Caco-2 (cell line): ENCODE results near the gene SOCS1. TPM values are rescaled to one million over a fixed set of nuclear protein-coding genes. Genes with fewer than 3 reads are reported as not detected.

Experiments used
- BruUV-seq: library from RNA; stranded (reverse); fragments of 400-500 nt; replicated peaks from 2 replicates; lab custom pipeline; 2021; lab: Mats Ljungman, UMichigan
- CTCF ChIA-PET: fragments of 300-600 bp; sonication (Branson Sonifier 250); formaldehyde crosslinking; loops from one replicate; lab custom pipeline; 2022; ENCODE audit warnings: antibody characterized with exemption; lab: Charles Lee
- POLR2A ChIA-PET: fragments of 300-600 bp; sonication (Branson Sonifier 250); formaldehyde crosslinking; loops from one replicate; lab custom pipeline; 2022; ENCODE audit warnings: antibody characterized with exemption; lab: Charles Lee
- DNase-seq, 2 experiments: peaks; one replicate each; pipeline versions ENCODE4 v3.0.0 to v3.0.0-alpha.2; 2020 to 2022
- H3K27me3 ChIP-seq: replicated peaks from 2 replicates; pipeline ENCODE4 v1.6.0; 2011; ENCODE audit warnings: low read length; ENCODE audit not compliant: control insufficient read depth, insufficient read depth
- H3K36me3 ChIP-seq: 2 replicates; pipeline ENCODE4 v1.5.1; 2011; ENCODE audit warnings: low read length; ENCODE audit not compliant: control insufficient read depth, insufficient read depth
- H3K4me1 ChIP-seq: fragments of 250-450 bp; sonication (Bioruptor Pico); 2 replicates; pipeline ENCODE4 v1.5.1; 2020; ENCODE audit warnings: mild to moderate bottlenecking
- H3K4me3 ChIP-seq: 2 replicates; pipeline ENCODE4 v1.5.1; 2011; ENCODE audit warnings: low read depth, mild to moderate bottlenecking, control low read depth, low read length
- H3K9me3 ChIP-seq: fragments of 250-450 bp; sonication (Bioruptor Pico); 2 replicates; pipeline ENCODE4 v1.5.1; 2020; ENCODE audit warnings: mild to moderate bottlenecking, moderate library complexity
- H3K27ac Mint-ChIP-seq: one replicate; pipeline ENCODE4 v1.8.0; 2022; ENCODE audit warnings: mixed read lengths; ENCODE audit not compliant: unreplicated experiment
- H3K27me3 Mint-ChIP-seq: one replicate; pipeline ENCODE4 v1.8.0; 2022; ENCODE audit warnings: mixed read lengths; ENCODE audit not compliant: insufficient read depth, unreplicated experiment
- H3K36me3 Mint-ChIP-seq: one replicate; pipeline ENCODE4 v1.8.0; 2022; ENCODE audit warnings: mild to moderate bottlenecking, mixed read lengths; ENCODE audit not compliant: insufficient read depth, unreplicated experiment
- H3K4me1 Mint-ChIP-seq: one replicate; pipeline ENCODE4 v1.8.0; 2022; ENCODE audit warnings: low read depth, mixed read lengths; ENCODE audit not compliant: unreplicated experiment
- H3K4me3 Mint-ChIP-seq: one replicate; pipeline ENCODE4 v1.8.0; 2022; ENCODE audit warnings: mild to moderate bottlenecking, moderate library complexity, mixed read lengths; ENCODE audit not compliant: unreplicated experiment
- H3K9me3 Mint-ChIP-seq: one replicate; pipeline ENCODE4 v1.8.0; 2022; ENCODE audit warnings: mixed read lengths; ENCODE audit not compliant: unreplicated experiment
- intact Hi-C: fragments of 100-400 bp; cut with micrococcal nuclease; formaldehyde crosslinking; loops from one replicate; pipeline ENCODE4 v1.10.0; 2022; ENCODE audit not compliant: unreplicated experiment
- total RNA-seq: library from RNA; stranded (reverse); gene quantifications from 2 replicates; pipeline ENCODE4 v1.2.3, GENCODE V29; 2022
- TF ChIP-seq, protein P1 (sequence below), 2 experiments: fragments of 200-600 bp in 1 of 2; IDR thresholded peaks; 1 replicate in 1 of 2; 2 replicates in 1 of 2; pipeline versions ENCODE4 v1.5.1 to v1.8.0; 2011 to 2022; ENCODE audit warnings: antibody characterized with exemption in 1 of 2, control low read depth in 1 of 2, inconsistent platforms in 1 of 2, low read depth in 1 of 2, low read length in 1 of 2, mild to moderate bottlenecking in 1 of 2, moderate library complexity in 1 of 2; ENCODE audit not compliant: insufficient read depth in 1 of 2, severe bottlenecking in 1 of 2, unreplicated experiment in 1 of 2

The SOCS1 gene
- total RNA-seq, 1 experiment from 2014 or later, result 13.2 TPM

DNA sequence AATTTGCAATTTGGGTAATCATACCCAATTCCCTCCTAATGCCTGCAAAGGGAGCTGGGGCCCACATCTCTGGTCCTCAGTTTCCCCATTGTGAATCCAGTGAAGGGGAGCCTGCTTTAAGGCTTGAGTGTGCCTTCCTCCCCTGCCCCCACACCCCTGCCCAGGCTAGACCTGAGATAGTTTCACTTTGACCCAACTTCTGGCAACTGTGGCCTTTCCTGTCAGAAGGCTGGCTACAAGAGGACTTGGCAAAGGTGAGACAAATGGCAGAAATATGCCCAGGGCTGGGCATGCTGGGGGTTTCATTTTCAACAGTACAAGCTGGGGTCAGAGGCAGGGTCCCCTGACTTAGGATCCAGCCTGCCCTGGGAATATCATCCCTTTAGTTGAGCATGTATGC lies 10.0 kb downstream of the SOCS1 start:
- ChIA-PET CTCF (interaction anchor here (0.6 to 0.7 kb wide), 2 partner anchors 40 to 1222 kb away, joined by 3 to 11 read pairs; no protein-coding TSS in a partner anchor), POLR2A (no interaction called here)
- H3K4me1 ChIP-seq, result no peaks in the 10 kb centered on the region
- no peak overlapping the region for H3K4me3 ChIP-seq
- intact Hi-C loops, result no loop called here
- Mint-ChIP-seq H3K27me3 (no peaks in the 10 kb centered on the region), H3K36me3 (peaks cover 15% of the 10 kb centered on the region), H3K9me3 (no peaks in the 10 kb centered on the region), H3K4me1 (no peaks in the 10 kb centered on the region), H3K4me3 (no peak overlapping the region), H3K27ac (no peak overlapping the region)
- no peaks in the 10 kb centered on the region for H3K9me3 ChIP-seq
- TF ChIP-seq, protein P1, sequence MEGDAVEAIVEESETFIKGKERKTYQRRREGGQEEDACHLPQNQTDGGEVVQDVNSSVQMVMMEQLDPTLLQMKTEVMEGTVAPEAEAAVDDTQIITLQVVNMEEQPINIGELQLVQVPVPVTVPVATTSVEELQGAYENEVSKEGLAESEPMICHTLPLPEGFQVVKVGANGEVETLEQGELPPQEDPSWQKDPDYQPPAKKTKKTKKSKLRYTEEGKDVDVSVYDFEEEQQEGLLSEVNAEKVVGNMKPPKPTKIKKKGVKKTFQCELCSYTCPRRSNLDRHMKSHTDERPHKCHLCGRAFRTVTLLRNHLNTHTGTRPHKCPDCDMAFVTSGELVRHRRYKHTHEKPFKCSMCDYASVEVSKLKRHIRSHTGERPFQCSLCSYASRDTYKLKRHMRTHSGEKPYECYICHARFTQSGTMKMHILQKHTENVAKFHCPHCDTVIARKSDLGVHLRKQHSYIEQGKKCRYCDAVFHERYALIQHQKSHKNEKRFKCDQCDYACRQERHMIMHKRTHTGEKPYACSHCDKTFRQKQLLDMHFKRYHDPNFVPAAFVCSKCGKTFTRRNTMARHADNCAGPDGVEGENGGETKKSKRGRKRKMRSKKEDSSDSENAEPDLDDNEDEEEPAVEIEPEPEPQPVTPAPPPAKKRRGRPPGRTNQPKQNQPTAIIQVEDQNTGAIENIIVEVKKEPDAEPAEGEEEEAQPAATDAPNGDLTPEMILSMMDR (IDR thresholded peaks at IDR 0.05; ENCODE audit: insufficient read depth in 1 of 2, low read depth in 1 of 2, low read length in 1 of 2, severe bottlenecking in 1 of 2, unreplicated experiment in 1 of 2), result no peak
- no peaks in the 10 kb centered on the region for H3K27me3 ChIP-seq
- H3K36me3 ChIP-seq, result no peaks in the 10 kb centered on the region
- no peak for DNase-seq
- BruUV-seq, result no TSS peak

DNA sequence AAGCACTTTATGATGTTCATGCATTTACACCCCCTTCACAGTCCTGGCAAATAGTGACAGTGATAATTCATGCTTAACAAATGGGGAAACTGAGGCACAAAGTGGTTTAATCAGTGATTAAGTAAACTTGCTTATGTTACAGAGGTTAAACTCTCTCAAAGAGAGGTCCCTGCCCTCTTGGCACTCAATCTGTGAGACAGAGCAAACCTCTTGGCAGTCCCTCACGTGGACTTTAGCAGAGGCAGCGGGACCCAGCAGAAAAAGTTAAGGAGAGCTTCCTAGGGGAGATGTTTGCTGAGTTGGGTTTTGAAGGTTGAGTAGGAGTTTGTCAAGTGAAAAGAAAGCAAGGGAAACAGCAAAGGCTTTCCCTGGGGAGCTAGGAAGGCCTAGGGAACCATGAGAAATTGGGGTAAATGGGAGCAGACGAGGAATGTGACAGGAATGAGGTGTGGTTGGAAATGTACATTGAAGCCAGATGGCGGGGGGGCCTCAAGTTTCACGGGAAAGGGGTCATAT lies 10.7 kb downstream of the SOCS1 start:
- Mint-ChIP-seq H3K4me1 (no peaks in the 10 kb centered on the region), H3K9me3 (no peaks in the 10 kb centered on the region), H3K27ac (no peak overlapping the region), H3K4me3 (no peak overlapping the region), H3K36me3 (peaks cover 10% of the 10 kb centered on the region), H3K27me3 (no peaks in the 10 kb centered on the region)
- BruUV-seq, result no TSS peak
- Histone ChIP-seq H3K36me3 (no peaks in the 10 kb centered on the region), H3K4me1 (no peaks in the 10 kb centered on the region), H3K9me3 (no peaks in the 10 kb centered on the region), H3K27me3 (no peaks in the 10 kb centered on the region), H3K4me3 (no peak overlapping the region)
- intact Hi-C loops, result no loop called here
- POLR2A ChIA-PET, result no interaction called here
- TF ChIP-seq, protein P1 (IDR thresholded peaks at IDR 0.05; ENCODE audit: insufficient read depth in 1 of 2, low read depth in 1 of 2, low read length in 1 of 2, severe bottlenecking in 1 of 2, unreplicated experiment in 1 of 2), result no peak
- DNase-seq, result no peak
- CTCF ChIA-PET, result no interaction called here

GRCh38 chr16:11242658-11243057 lies 13.3 kb downstream of the SOCS1 start:
- H3K27ac Mint-ChIP-seq, result no peak overlapping the region
- no peak overlapping the region for H3K4me3 Mint-ChIP-seq
- H3K36me3 Mint-ChIP-seq, result no peaks in the 10 kb centered on the region
- H3K4me1 Mint-ChIP-seq, result no peaks in the 10 kb centered on the region
- Histone ChIP-seq H3K27me3 (no peaks in the 10 kb centered on the region), H3K9me3 (no peaks in the 10 kb centered on the region), H3K4me1 (no peaks in the 10 kb centered on the region), H3K36me3 (no peaks in the 10 kb centered on the region), H3K4me3 (no peak overlapping the region)
- H3K27me3 Mint-ChIP-seq, result no peaks in the 10 kb centered on the region
- intact Hi-C loops, result no loop called here
- ChIA-PET POLR2A (no interaction called here), CTCF (no interaction called here)
- BruUV-seq, result no TSS peak
- no peak for DNase-seq
- no peaks in the 10 kb centered on the region for H3K9me3 Mint-ChIP-seq
- TF ChIP-seq, protein P1 (IDR thresholded peaks at IDR 0.05; ENCODE audit: insufficient read depth in 1 of 2, low read depth in 1 of 2, low read length in 1 of 2, severe bottlenecking in 1 of 2, unreplicated experiment in 1 of 2), result no peak
